ENCODE data around the gene B9D1.

The B9D1 gene

DNA sequence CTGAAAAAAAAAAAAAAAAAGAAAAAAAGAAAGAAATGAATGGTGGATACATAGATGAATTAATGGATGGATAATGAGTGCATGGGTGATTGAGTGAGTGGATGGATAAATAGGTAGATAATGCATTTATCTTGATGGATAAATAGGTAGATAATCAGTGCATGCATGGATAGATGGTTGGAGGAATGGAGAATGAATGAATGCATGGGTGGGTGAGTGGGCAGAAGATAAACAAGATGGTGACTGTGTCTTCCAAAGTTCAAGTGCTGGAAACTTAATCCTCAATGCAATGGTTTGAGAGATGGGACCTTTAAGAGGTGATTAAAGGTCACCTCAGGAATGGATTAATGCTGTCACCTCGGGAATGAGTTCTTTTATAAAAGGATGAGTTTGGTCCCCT, 41.7 kb upstream of the B9D1 start:
- Histone ChIP-seq H3K36me3 (replicated peaks; ENCODE audit: insufficient read depth, low read length) (no peaks in the 10 kb centered on the region), H3K4me3 (ENCODE audit: low read length) (no peak overlapping the region), H3K27ac (ENCODE audit: low read length) (no peak overlapping the region), H3K9me3 (replicated peaks; ENCODE audit: insufficient read depth, low read length) (no peaks in the 10 kb centered on the region), H2AFZ (ENCODE audit: low read length) (no peak overlapping the region), H3K27me3 (replicated peaks; ENCODE audit: insufficient read depth, low read length) (no peaks in the 10 kb centered on the region), H3K4me1 (ENCODE audit: low read length) (no peaks in the 10 kb centered on the region), H3K9me2 (replicated peaks; ENCODE audit: insufficient read depth, low read length) (no peaks in the 10 kb centered on the region), H3K4me2 (ENCODE audit: low read depth, low read length) (no peak overlapping the region), H3K9ac (ENCODE audit: low read length) (no peak overlapping the region), H3F3A (ENCODE audit: insufficient read depth, low read length) (no peaks in the 10 kb centered on the region), H4K20me1 (ENCODE audit: insufficient read depth, low read length) (no peaks in the 10 kb centered on the region), H3K79me2 (ENCODE audit: low read length) (no peaks in the 10 kb centered on the region)
- TF ChIP-seq EZH2 (optimal IDR thresholded peaks at IDR 0.05; ENCODE audit: low read depth, low read length) (no peak), EZH2phosphoT487 (IDR thresholded peaks at IDR 0.05; ENCODE audit: low read length) (no peak)
- TF ChIP-seq, protein P1, sequence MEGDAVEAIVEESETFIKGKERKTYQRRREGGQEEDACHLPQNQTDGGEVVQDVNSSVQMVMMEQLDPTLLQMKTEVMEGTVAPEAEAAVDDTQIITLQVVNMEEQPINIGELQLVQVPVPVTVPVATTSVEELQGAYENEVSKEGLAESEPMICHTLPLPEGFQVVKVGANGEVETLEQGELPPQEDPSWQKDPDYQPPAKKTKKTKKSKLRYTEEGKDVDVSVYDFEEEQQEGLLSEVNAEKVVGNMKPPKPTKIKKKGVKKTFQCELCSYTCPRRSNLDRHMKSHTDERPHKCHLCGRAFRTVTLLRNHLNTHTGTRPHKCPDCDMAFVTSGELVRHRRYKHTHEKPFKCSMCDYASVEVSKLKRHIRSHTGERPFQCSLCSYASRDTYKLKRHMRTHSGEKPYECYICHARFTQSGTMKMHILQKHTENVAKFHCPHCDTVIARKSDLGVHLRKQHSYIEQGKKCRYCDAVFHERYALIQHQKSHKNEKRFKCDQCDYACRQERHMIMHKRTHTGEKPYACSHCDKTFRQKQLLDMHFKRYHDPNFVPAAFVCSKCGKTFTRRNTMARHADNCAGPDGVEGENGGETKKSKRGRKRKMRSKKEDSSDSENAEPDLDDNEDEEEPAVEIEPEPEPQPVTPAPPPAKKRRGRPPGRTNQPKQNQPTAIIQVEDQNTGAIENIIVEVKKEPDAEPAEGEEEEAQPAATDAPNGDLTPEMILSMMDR (IDR thresholded peaks at IDR 0.05; ENCODE audit: low read length): no peak
- DNase-seq: no peak

DNA sequence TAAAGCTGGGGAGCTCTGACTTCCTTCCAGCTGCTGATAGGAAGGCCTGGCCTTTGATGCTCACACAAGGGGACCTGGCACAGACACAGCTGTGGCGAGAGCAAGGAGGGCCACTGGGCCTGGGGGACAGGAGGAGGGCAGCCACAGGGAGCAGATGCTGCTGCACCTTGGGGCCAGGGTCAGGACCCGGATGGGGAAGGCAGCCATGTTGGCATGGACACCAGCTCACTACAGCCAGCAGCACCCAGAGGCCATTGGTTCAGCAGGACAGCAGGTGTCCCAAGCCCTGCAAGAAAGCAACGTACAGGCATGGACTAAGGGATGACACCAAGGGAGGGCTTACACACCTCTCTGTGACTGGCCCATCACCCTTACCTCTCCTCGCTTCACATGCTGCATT, 40.5 kb upstream of the B9D1 start:
- no peaks in the 10 kb centered on the region for H4K20me1 ChIP-seq (ENCODE audit: insufficient read depth, low read length)
- no peak for DNase-seq
- no peaks in the 10 kb centered on the region for H3K4me1 ChIP-seq (ENCODE audit: low read length)
- H3F3A ChIP-seq (ENCODE audit: insufficient read depth, low read length): no peaks in the 10 kb centered on the region
- H3K36me3 ChIP-seq (replicated peaks; ENCODE audit: insufficient read depth, low read length): no peaks in the 10 kb centered on the region
- no peaks in the 10 kb centered on the region for H3K9me2 ChIP-seq (replicated peaks; ENCODE audit: insufficient read depth, low read length)
- TF ChIP-seq EZH2phosphoT487 (IDR thresholded peaks at IDR 0.05; ENCODE audit: low read length) (no peak), EZH2 (optimal IDR thresholded peaks at IDR 0.05; ENCODE audit: low read depth, low read length) (no peak)
- TF ChIP-seq, protein P1 (IDR thresholded peaks at IDR 0.05; ENCODE audit: low read length): no peak
- no peak overlapping the region for H2AFZ ChIP-seq (ENCODE audit: low read length)
- H3K9me3 ChIP-seq (replicated peaks; ENCODE audit: insufficient read depth, low read length): no peaks in the 10 kb centered on the region
- H3K4me2 ChIP-seq (ENCODE audit: low read depth, low read length): no peak overlapping the region
- no peak overlapping the region for H3K27ac ChIP-seq (ENCODE audit: low read length)
- H3K79me2 ChIP-seq (ENCODE audit: low read length): no peaks in the 10 kb centered on the region
- no peak overlapping the region for H3K9ac ChIP-seq (ENCODE audit: low read length)
- H3K27me3 ChIP-seq (replicated peaks; ENCODE audit: insufficient read depth, low read length): no peaks in the 10 kb centered on the region
- no peak overlapping the region for H3K4me3 ChIP-seq (ENCODE audit: low read length)

DNA sequence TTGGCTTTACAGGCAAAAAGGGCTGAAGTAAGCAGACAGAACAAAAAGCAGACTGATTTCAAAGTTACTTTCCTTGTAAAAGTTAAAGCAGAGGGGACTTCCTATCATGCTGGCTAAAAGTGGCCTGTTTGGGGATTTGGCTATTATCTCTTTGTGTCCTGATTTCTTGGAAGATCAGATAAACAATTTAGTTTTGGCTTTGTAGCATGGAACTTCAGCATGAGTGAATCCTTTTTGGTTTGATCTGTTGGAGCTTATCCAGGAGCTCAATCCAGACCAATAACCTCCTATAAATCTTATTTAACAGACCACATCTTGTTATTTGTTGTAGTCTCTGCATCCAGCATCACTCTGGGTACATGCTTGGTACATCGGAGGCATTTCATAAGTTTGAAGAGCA, 39.6 kb upstream of the B9D1 start:
- no peak for DNase-seq
- no peak overlapping the region for H3K4me2 ChIP-seq (ENCODE audit: low read depth, low read length)
- H3K27me3 ChIP-seq (replicated peaks; ENCODE audit: insufficient read depth, low read length): no peaks in the 10 kb centered on the region
- H3K27ac ChIP-seq (ENCODE audit: low read length): no peak overlapping the region
- H3K4me1 ChIP-seq (ENCODE audit: low read length): peaks cover 6% of the 10 kb centered on the region
- H3K79me2 ChIP-seq (ENCODE audit: low read length): no peaks in the 10 kb centered on the region
- no peaks in the 10 kb centered on the region for H3F3A ChIP-seq (ENCODE audit: insufficient read depth, low read length)
- H3K9ac ChIP-seq (ENCODE audit: low read length): no peak overlapping the region
- H3K9me2 ChIP-seq (replicated peaks; ENCODE audit: insufficient read depth, low read length): no peaks in the 10 kb centered on the region
- H3K9me3 ChIP-seq (replicated peaks; ENCODE audit: insufficient read depth, low read length): no peaks in the 10 kb centered on the region
- no peaks in the 10 kb centered on the region for H3K36me3 ChIP-seq (replicated peaks; ENCODE audit: insufficient read depth, low read length)
- H3K4me3 ChIP-seq (ENCODE audit: low read length): no peak overlapping the region
- no peak for TF ChIP-seq EZH2 (optimal IDR thresholded peaks at IDR 0.05; ENCODE audit: low read depth, low read length)
- no peak for TF ChIP-seq EZH2phosphoT487 (IDR thresholded peaks at IDR 0.05; ENCODE audit: low read length)
- TF ChIP-seq, protein P1 (IDR thresholded peaks at IDR 0.05; ENCODE audit: low read length): no peak
- no peak overlapping the region for H2AFZ ChIP-seq (ENCODE audit: low read length)
- H4K20me1 ChIP-seq (ENCODE audit: insufficient read depth, low read length): no peaks in the 10 kb centered on the region

Data from MM.1S (cell line).